Measurements from ENCODE around the gene PPME1.

The PPME1 gene

DNA sequence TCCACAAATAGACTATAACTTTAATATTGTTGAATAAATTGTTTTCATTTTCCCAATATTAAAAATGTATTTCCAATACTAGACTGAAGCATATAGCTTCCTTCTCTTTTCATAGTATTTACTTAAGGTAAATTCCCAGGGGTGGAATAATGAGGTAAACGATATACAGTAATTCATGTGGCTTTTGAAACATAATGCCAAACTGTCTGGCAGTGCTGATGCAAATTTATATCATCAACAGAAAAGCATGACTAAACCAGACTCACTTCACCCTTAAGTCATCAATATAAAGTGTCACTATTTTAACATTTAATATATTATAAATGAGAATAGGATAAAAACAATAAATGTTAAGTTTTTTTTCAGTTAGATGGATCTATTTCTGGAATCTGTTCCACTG, 13.9 kb upstream of the PPME1 start:
- in situ Hi-C loops (cut with MboI; ENCODE audit: low sequenced_read_pairs), result no loop called here

DNA sequence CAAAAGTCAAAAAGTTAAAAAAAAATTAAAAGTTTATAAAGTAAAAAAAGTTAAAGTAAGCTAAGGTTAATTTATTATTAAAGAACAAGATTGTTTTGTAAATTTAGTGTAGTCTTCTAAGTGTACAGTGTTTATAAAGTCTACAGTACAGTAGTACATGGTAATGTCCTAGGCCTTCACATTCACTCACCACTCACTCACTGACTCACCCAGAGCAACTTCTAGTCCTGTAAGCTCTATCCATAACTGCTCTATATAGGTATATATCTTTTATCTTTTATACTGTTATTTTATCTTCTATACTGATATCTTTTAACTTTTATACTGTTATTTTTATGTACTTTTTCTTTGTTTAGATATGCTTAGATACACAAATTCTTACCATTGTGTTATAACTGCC, 11.4 kb upstream of the PPME1 start:
- in situ Hi-C loops (cut with MboI; ENCODE audit: low sequenced_read_pairs), result no loop called here

DNA sequence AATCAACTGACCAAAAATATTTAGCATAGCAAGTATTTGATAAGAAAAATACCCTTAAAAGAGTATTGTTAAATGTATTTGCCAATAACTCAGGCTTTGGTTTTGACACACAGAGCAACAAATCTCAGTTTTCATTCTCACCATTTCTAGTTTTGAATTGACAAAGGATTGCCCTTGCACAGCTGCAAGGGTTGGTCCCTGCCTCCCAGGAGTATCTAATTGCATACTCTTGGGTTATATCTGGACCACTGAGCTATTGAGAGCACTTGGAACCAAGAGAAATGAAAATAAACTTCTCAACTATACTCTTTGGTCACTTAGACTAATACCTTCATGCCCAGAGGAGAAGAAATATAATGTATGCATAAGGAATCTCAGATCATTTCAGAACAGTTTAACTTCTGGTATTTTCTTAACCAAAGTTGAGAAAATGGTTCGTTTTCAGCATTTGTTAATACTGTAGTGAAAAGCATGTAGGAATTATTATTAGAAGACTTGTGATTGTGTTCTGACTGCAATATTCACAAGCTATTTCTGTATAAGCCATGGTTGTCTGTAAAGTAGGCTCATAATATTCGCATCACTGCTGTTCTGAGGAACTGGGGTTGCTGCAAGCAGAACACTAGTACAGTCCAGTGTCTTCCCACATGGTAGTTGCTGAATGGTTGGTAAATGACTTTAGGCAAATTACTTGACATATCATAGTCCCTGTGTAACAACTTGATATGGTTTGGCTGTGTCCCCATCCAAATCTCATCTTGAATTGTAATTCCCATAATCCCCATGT, 8.2 kb upstream of the PPME1 start:
- in situ Hi-C loops (cut with MboI; ENCODE audit: low sequenced_read_pairs), result no loop called here

DNA sequence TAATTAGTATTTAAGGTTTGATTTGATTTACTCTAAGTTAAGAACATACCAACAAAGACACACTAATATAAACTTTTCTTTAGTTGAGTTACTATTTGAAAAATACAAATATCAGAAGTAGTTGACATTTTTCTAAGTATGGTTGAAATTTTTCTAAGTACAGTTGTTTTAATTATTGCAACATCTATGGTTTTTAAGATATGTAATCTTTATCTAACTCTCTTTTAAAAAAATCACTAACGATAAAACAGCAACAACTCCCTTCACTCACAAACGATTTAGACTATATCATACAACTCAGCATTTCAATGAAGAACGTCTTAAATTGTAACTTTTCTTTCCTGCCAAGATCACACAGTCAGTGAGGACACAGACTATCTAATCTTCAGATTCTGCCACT, 2.3 kb upstream of the PPME1 start:
- in situ Hi-C loops (cut with MboI; ENCODE audit: low sequenced_read_pairs), result no loop called here

DNA sequence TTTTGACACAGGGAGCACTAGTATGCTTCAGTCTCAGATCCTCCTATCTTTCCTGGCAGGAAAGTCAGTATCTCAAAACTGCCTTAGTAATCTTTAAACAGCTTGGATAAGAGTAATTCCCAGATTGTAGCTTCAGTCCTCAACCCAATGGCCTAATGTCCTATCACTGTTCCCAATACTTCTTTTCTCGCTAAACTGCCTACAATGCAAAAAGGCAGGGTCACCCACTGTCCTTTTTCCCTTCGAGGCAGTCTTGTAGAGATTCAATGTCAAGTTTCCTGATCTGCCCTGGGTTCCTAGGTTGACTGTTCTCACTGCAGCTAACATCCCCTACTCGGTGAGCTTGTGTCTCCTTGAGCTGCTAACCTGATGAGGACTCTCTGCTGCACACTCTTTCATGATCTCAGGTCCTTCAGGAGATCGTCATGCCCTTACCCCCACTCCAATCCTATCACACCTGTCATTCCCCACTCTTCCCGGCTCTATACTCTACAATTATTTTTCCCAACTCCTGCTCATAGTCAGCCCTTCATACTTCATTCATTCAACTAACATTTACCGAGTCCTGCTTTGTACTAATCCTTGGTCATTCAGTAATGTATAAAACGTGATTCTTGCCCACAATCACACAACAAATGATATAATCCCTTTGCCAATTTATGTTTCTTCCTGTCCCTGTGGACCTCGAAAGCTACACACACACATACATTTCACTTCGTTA, 1.2 kb upstream of the PPME1 start:
- in situ Hi-C loops (cut with MboI; ENCODE audit: low sequenced_read_pairs), result no loop called here

GRCh38 chr11:74171630-74171968, 510 bp downstream of the PPME1 start:
- in situ Hi-C loops (cut with MboI; ENCODE audit: low sequenced_read_pairs), result no loop called here

- in situ Hi-C loops (cut with MboI; ENCODE audit: low sequenced_read_pairs), result no loop called here
These were observed 908 bp downstream of the PPME1 start for GRCh38 chr11:74171997-74172396.

DNA sequence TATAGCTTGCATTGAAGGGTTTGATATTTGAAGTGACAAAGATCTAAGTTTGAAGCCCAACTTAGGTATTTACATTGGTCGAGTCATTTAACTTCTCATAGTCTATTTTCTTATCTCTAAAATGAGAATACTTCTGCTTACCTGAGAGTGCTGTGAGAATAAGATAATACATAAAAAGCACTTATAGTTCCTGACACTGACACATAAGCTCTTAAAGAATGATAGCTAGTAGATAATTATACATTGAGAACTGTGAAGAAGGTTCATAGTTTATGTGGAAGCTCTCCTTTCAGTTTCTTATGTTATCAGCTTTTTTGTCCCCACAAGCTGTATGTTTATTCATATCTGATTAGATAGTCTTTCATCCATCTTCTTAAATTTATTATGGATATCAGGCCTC, 4.8 kb downstream of the PPME1 start:
- in situ Hi-C loops (cut with MboI; ENCODE audit: low sequenced_read_pairs), result no loop called here

DNA sequence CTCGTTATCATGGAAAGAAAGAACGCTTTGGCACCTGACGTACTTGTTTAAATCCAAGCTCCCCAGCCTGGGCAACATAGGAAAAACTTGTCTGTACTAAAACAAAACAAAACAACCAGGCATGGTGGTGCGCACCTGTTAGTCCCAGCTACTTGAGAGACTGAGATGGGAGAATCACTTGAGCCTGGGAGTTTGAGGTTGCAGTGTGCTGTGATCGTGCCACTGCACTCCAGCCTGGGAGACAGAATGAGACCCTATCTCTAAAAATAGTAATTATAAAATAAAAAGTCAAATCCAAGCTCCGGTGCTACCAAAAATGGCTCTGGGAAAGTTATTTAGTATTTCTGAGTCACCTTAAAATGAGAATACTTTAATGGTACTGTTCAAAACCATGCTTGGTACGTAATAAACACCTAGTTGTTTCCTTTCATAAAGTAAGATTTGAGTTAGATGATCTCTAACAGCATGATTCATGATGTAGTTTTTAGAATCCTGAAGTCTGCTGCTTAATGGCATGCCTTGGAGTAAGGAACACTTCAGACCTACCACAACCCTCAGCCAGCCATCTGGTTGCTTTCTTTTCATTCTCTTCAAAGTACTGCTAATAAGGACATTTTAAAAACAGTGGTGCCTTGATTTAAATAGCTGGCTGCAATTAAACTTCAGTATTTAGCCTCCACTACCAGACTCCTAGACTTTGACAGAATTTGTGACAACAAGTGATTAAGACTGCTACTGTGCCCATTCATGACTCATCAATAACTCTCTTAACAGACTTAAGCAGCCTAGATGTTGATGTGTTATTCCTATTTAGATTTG, 8.4 kb downstream of the PPME1 start:
- in situ Hi-C loops (cut with MboI; ENCODE audit: low sequenced_read_pairs), result no loop called here

GRCh38 chr11:74182635-74183034, 11.5 kb downstream of the PPME1 start:
- in situ Hi-C loops (cut with MboI; ENCODE audit: low sequenced_read_pairs), result no loop called here

DNA sequence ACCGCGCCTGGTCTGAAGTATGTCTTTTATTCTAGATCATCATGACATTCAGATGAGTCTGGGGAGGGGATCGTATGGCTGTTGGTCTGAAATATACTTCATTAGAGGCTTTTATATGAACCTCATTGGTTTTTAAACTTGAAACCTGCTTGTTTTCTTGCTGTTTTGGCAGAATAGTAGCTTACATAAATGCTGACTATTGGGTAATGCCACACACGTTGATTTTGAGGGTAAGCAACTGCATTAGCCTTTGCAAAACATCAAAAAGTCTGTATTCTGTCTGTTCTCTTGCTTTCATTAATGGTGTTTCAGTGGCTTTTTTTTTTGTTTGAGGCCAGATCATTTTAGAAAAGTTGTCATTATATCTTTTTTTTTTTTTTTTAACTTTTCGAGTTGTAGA, 14.2 kb downstream of the PPME1 start:
- in situ Hi-C loops (cut with MboI; ENCODE audit: low sequenced_read_pairs), result no loop called here

GRCh38 chr11:74185695-74186094, 14.6 kb downstream of the PPME1 start:
- in situ Hi-C loops (cut with MboI; ENCODE audit: low sequenced_read_pairs), result no loop called here

- in situ Hi-C loops (cut with MboI; ENCODE audit: low sequenced_read_pairs), result no loop called here
These were observed 24.7 kb downstream of the PPME1 start for GRCh38 chr11:74195828-74196227.

GRCh38 chr11:74196781-74197486, 25.8 kb downstream of the PPME1 start:
- in situ Hi-C loops (cut with MboI; ENCODE audit: low sequenced_read_pairs), result no loop called here

- in situ Hi-C loops (cut with MboI; ENCODE audit: low sequenced_read_pairs), result no loop called here
These were observed 32.9 kb downstream of the PPME1 start for GRCh38 chr11:74203966-74204365.

GRCh38 chr11:74204701-74205100, 33.6 kb downstream of the PPME1 start:
- in situ Hi-C loops (cut with MboI; ENCODE audit: low sequenced_read_pairs), result no loop called here

- in situ Hi-C loops (cut with MboI; ENCODE audit: low sequenced_read_pairs), result no loop called here
These were observed 34.1 kb downstream of the PPME1 start for GRCh38 chr11:74205181-74205580.

GRCh38 chr11:74206746-74207145, 35.7 kb downstream of the PPME1 start:
- in situ Hi-C loops (cut with MboI; ENCODE audit: low sequenced_read_pairs), result no loop called here

DNA sequence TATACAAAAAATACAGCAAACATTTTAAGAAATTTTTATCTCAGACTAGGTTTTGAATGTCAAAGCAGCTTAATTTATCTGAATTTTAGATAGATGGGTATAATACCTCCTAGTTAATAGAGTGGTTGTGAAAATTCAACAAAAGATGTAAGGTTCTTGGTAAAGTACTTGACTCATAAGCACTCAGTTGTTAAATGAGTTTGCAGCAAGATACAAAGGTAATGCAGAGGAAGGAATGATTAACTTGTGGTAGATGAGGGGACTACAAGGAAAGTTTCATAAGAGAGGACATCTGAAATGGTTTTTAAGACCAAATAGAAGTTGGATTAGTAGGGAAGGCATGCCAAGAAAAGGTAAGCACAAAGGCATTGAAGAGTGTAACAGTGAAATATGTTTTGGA, 37.4 kb downstream of the PPME1 start:
- in situ Hi-C loops (cut with MboI; ENCODE audit: low sequenced_read_pairs), result no loop called here

- in situ Hi-C loops (cut with MboI; ENCODE audit: low sequenced_read_pairs), result no loop called here
These were observed 41.4 kb downstream of the PPME1 start for GRCh38 chr11:74212533-74212932.

- in situ Hi-C loops (cut with MboI; ENCODE audit: low sequenced_read_pairs), result no loop called here
These were observed 49.3 kb downstream of the PPME1 start for GRCh38 chr11:74220376-74220775.

Measured in hTERT RPE-1 (cell line).